Prostate gland (tissue), 2 donors: Measurements from ENCODE around the gene ZNF24. TPM values are rescaled to one million over a fixed set of nuclear protein-coding genes. Genes with fewer than 3 reads are reported as not detected.

Source experiments
- DNase-seq: peaks from one replicate; pipeline ENCODE4 v3.0.0-alpha.2; 2019; ENCODE audit warnings: low spot score
- H3K27ac ChIP-seq, 2 donors: fragments of 200-600 bp; sonication (generic); 2 replicates each; pipeline ENCODE4 v1.5.1; 2017 to 2019
- H3K27me3 ChIP-seq: fragments of 200-600 bp; sonication (generic); replicated peaks from 2 replicates; pipeline ENCODE4 v1.5.1; 2019; ENCODE audit not compliant: insufficient read depth
- H3K36me3 ChIP-seq, 2 donors: fragments of 200-600 bp; sonication (generic); 1 replicate in 1 of 2; 2 replicates in 1 of 2; pipeline versions ENCODE4 v1.5.1 to v1.8.1; 2017 to 2019
- H3K4me1 ChIP-seq: fragments of 200-600 bp; sonication (generic); replicated peaks from 2 replicates; pipeline ENCODE4 v1.5.1; 2019
- H3K4me3 ChIP-seq, 2 donors: fragments of 200-600 bp; sonication (generic); 2 replicates each; pipeline ENCODE4 v1.5.1; 2017 to 2019
- H3K9me3 ChIP-seq: fragments of 200-600 bp; sonication (generic); 2 replicates; pipeline ENCODE4 v1.5.1; 2017
- CTCF ChIP-seq, 4 experiments: fragments of 200-600 bp in 2 of 4; fragments of 450-650 bp in 2 of 4; sonication (generic) in 2 of 4; IDR thresholded peaks; 1 replicate in 3 of 4; 2 replicates in 1 of 4; pipeline ENCODE4 v1.5.1; 2016 to 2019; ENCODE audit warnings: antibody characterized with exemption in 4 of 4, mild to moderate bottlenecking in 2 of 4, moderate library complexity in 2 of 4
- POLR2A ChIP-seq: fragments of 450-650 bp; IDR thresholded peaks from one replicate; pipeline ENCODE4 v1.6.1; 2016; ENCODE audit warnings: antibody characterized with exemption, mild to moderate bottlenecking
- POLR2AphosphoS5 ChIP-seq: sonication (generic); formaldehyde crosslinking; IDR thresholded peaks from one replicate; pipeline ENCODE4 v1.6.1; 2017; ENCODE audit warnings: antibody characterized with exemption
- WGBS: methylation state at CpG from one replicate; pipeline ENCODE4 v1.1.5; 2018; 5-methylcytosine and 5-hydroxymethylcytosine counted together
- intact Hi-C: fragments of 100-400 bp; cut with DNase I; formaldehyde crosslinking; loops from one replicate; pipeline ENCODE4 v1.14.2; 2022
- total RNA-seq, 2 donors: library from RNA; depleted of rRNA; stranded (reverse); fragments of >200 nt; gene quantifications; one replicate each; pipeline ENCODE4 v1.1.0, GENCODE V29; 2016

The ZNF24 gene
- 10 to 100 TPM; 39.4 to 53.4 TPM for total RNA-seq

GRCh38 chr18:35343936-35344735 lies at the start of gene ZNF24:
TSS of gene ZNF24 (minus strand) at chr18:35344420. CDS start at chr18:35340650, 3,770 bp downstream.
- TF ChIP-seq CTCF (IDR thresholded peaks at IDR 0.05) (peak in 1 of 4 experiments; percentile 4), POLR2A (peak; percentile 69), POLR2AphosphoS5 (peak; percentile 92)
- Histone ChIP-seq H3K27me3 (no peaks in the 10 kb centered on the region), H3K36me3 (no peaks in the 10 kb centered on the region), H3K9me3 (no peaks in the 10 kb centered on the region), H3K4me3 (peak within 1 kb of the TSS; percentile 92 to 95), H3K4me1 (no peaks in the 10 kb centered on the region), H3K27ac (peak within 1 kb of the TSS; percentile 98)
- 0% methylated on average over 42 of the region's 64 CpGs for WGBS
- DNase-seq = peak; percentile 95
- intact Hi-C loops = loop anchor here (1.0 to 10.0 kb wide), 2 partner anchors 103 to 339 kb away; partner anchors contain the start of gene ZNF397

- Histone ChIP-seq H3K27ac (no peak overlapping the region), H3K4me3 (no peak overlapping the region), H3K27me3 (no peaks in the 10 kb centered on the region), H3K36me3 (no peaks in the 10 kb centered on the region), H3K4me1 (no peaks in the 10 kb centered on the region), H3K9me3 (no peaks in the 10 kb centered on the region)
- intact Hi-C loops = no loop called here
- DNase-seq = no peak
- TF ChIP-seq CTCF (IDR thresholded peaks at IDR 0.05) = no peak
- no peak for TF ChIP-seq POLR2A
- TF ChIP-seq POLR2AphosphoS5 = no peak
These were observed 49.5 kb upstream of the ZNF24 start for GRCh38 chr18:35393716-35394115.

GRCh38 chr18:35392375-35392774 lies 48.2 kb upstream of the ZNF24 start:
- Histone ChIP-seq H3K36me3 (no peaks in the 10 kb centered on the region), H3K4me3 (no peak overlapping the region), H3K9me3 (no peaks in the 10 kb centered on the region), H3K27me3 (no peaks in the 10 kb centered on the region), H3K27ac (no peak overlapping the region), H3K4me1 (no peaks in the 10 kb centered on the region)
- no peak for TF ChIP-seq POLR2A
- no peak for TF ChIP-seq POLR2AphosphoS5
- no peak for TF ChIP-seq CTCF (IDR thresholded peaks at IDR 0.05)
- DNase-seq = no peak
- intact Hi-C loops = no loop called here

GRCh38 chr18:35390951-35391700 lies 46.9 kb upstream of the ZNF24 start:
- no peak overlapping the region for H3K27ac ChIP-seq
- no peaks in the 10 kb centered on the region for H3K27me3 ChIP-seq
- TF ChIP-seq POLR2AphosphoS5 = no peak
- no peak for TF ChIP-seq CTCF (IDR thresholded peaks at IDR 0.05)
- TF ChIP-seq POLR2A = no peak
- no peaks in the 10 kb centered on the region for H3K36me3 ChIP-seq
- no peaks in the 10 kb centered on the region for H3K9me3 ChIP-seq
- H3K4me1 ChIP-seq = no peaks in the 10 kb centered on the region
- WGBS = 41% methylated on average over 3 of the region's 3 CpGs
- no peak for DNase-seq
- H3K4me3 ChIP-seq = no peak overlapping the region
- intact Hi-C loops = no loop called here
